ENCODE results near the gene C1QTNF5. TPM values are rescaled to one million over a fixed set of nuclear protein-coding genes. Genes with fewer than 3 reads are reported as not detected.

The C1QTNF5 gene
- total RNA-seq, 1 experiment from 2014 or later: 3.0 TPM

- peaks cover 7% of the 10 kb centered on the region for H3K36me3 Mint-ChIP-seq
- CTCF ChIA-PET: interaction anchor here (0.8 to 2.5 kb wide), 2 partner anchors 13 to 21 kb away, joined by 3 to 48 read pairs; no protein-coding TSS in a partner anchor
- TF ChIP-seq OVOL2 (CRISPR knock-in tag; IDR thresholded peaks at IDR 0.05; ENCODE audit: borderline replicate concordance) (no peak), AFF4 (CRISPR knock-in tag; IDR thresholded peaks at IDR 0.05; ENCODE audit: borderline replicate concordance) (no peak), TP53 (CRISPR knock-in tag; IDR thresholded peaks at IDR 0.05) (no peak), JUN (CRISPR knock-in tag; IDR thresholded peaks at IDR 0.05) (no peak), ESRRA (CRISPR knock-in tag; IDR thresholded peaks at IDR 0.05; ENCODE audit: borderline replicate concordance) (no peak), AR (CRISPR knock-in tag; IDR thresholded peaks at IDR 0.05) (no peak), ZNF396 (CRISPR knock-in tag; IDR thresholded peaks at IDR 0.05; ENCODE audit: borderline replicate concordance) (no peak), KAT7 (CRISPR knock-in tag; IDR thresholded peaks at IDR 0.05; ENCODE audit: borderline replicate concordance) (no peak), CTCF (IDR thresholded peaks at IDR 0.05) (no peak), MXD4 (CRISPR knock-in tag; IDR thresholded peaks at IDR 0.05; ENCODE audit: borderline replicate concordance) (no peak), ZNF317 (CRISPR knock-in tag; IDR thresholded peaks at IDR 0.05; ENCODE audit: borderline replicate concordance, low read depth) (no peak)
- peaks cover 45% of the 10 kb centered on the region for H3K4me1 Mint-ChIP-seq
- no peaks in the 10 kb centered on the region for H3K9me3 Mint-ChIP-seq
- ATAC-seq (no peak), DNase-seq (ENCODE audit: low spot score) (no peak)
- POLR2A ChIA-PET: no interaction called here
- peak overlapping the region; percentile 100 for H3K4me3 Mint-ChIP-seq
- H3K27ac Mint-ChIP-seq: peak overlapping the region; percentile 100
- peaks cover 13% of the 10 kb centered on the region for H3K27me3 Mint-ChIP-seq (ENCODE audit: low read depth)
Measured at GRCh38 chr11:119335091-119335654, 5.5 kb downstream of the C1QTNF5 start.

GRCh38 chr11:119334174-119334930, 6.3 kb downstream of the C1QTNF5 start, which contains the start of gene RNF26:
TSS of gene RNF26 (plus strand) at chr11:119334527. CDS start at chr11:119335123, 596 bp downstream.
- H3K27ac Mint-ChIP-seq: peak within 1 kb of the TSS; percentile 100
- peaks cover 44% of the 10 kb centered on the region for H3K4me1 Mint-ChIP-seq
- peaks cover 11% of the 10 kb centered on the region for H3K27me3 Mint-ChIP-seq (ENCODE audit: low read depth)
- H3K9me3 Mint-ChIP-seq: no peaks in the 10 kb centered on the region
- ATAC-seq (peak; percentile 82), DNase-seq (ENCODE audit: low spot score) (peak; percentile 95)
- POLR2A ChIA-PET: interaction anchor here (1.1 to 1.3 kb wide), 2 partner anchors 15 to 19 kb away, joined by 4 to 5 read pairs; no protein-coding TSS in a partner anchor
- peak within 1 kb of the TSS; percentile 100 for H3K4me3 Mint-ChIP-seq
- H3K36me3 Mint-ChIP-seq: peaks cover 7% of the 10 kb centered on the region
- CTCF ChIA-PET: interaction anchor here (0.9 to 2.5 kb wide), 11 partner anchors 8 to 181 kb away, joined by 3 to 48 read pairs (median 5); partner anchors contain the start of genes CBL, MCAM and USP2
- peak; percentile 76 for TF ChIP-seq MAX (CRISPR knock-in tag; IDR thresholded peaks at IDR 0.05)
- TF ChIP-seq GTF2I (CRISPR knock-in tag; conservative IDR thresholded peaks at IDR 0.05): no peak
- TF ChIP-seq ZNF281 (CRISPR knock-in tag; IDR thresholded peaks at IDR 0.05): 0 out of 2 replicates have a peak, but pooled peaks have one; percentile 20
- peak; percentile 47; the same call in 1 of the 2 replicates for TF ChIP-seq TEAD1 (CRISPR knock-in tag; IDR thresholded peaks at IDR 0.05)
- TF ChIP-seq PRDM15 (CRISPR knock-in tag; IDR thresholded peaks at IDR 0.05): peak; percentile 78

Measured in WTC11 (cell line).